K562 (cell line): ENCODE data around the gene DGLUCY. TPM values are rescaled to one million over a fixed set of nuclear protein-coding genes. Genes with fewer than 3 reads are reported as not detected.

Experiments
- ATAC-seq: fragments of 200-7000 bp; cut with Tn5 transposase; 3 replicates; pipeline ENCODE4 v1.9.1; 2020; ENCODE audit warnings: moderate library complexity
- BruUV-seq: library from RNA; stranded (reverse); fragments of 400-500 nt; replicated peaks from 2 replicates; lab custom pipeline; 2021; lab: Mats Ljungman, UMichigan
- CTCF ChIA-PET: fragments of 300-600 bp; formaldehyde crosslinking; extraction: SDS; loops from one replicate; lab custom pipeline; 2021; ENCODE audit warnings: low intra/inter-chr PET ratio; lab: Yijun Ruan, JAX
- POLR2A ChIA-PET: fragments of 300-600, 350-650 bp; sonication (Branson Sonifier 250); formaldehyde crosslinking; extraction: SDS; loops from one replicate; lab custom pipeline; 2021; ENCODE audit warnings: antibody characterized with exemption, inconsistent platforms; lab: Yijun Ruan, JAX
- DNase-seq, 4 experiments: peaks; one replicate each; pipeline versions ENCODE4 v3.0.0 to v3.0.0-alpha.2; 2011 to 2018; ENCODE audit warnings: low spot score in 3 of 4, mixed read lengths in 3 of 4; ENCODE audit errors: extremely low read depth in 1 of 4
- FAIRE-seq: peaks from 2 replicates; lab custom pipeline; 2011; peaks lifted over from hg19 to GRCh38; lab: Jason Lieb, UNC
- H2AFZ ChIP-seq: 2 replicates; pipeline ENCODE4 v1.6.0; 2011; ENCODE audit warnings: low read depth, low read length, control low read depth, inconsistent platforms
- H3K27ac ChIP-seq: fragments of 200-600 bp; 3 replicates; pipeline ENCODE4 v1.8.0; 2011; ENCODE audit warnings: low read depth, mild to moderate bottlenecking, control low read depth, inconsistent platforms, low read length, moderate library complexity, mixed read lengths; ENCODE audit errors: extremely low read depth
- H3K27me3 ChIP-seq, 2 experiments: fragments of 300-600 bp in 1 of 2; 2 replicates in 1 of 2; 3 replicates in 1 of 2; pipeline versions ENCODE4 v1.6.0 to v1.8.0; 2011; ENCODE audit warnings: inconsistent platforms in 2 of 2, low read length in 2 of 2, mild to moderate bottlenecking in 1 of 2, mixed read lengths in 1 of 2, moderate library complexity in 1 of 2; ENCODE audit not compliant: control insufficient read depth in 2 of 2, insufficient read depth in 2 of 2
- H3K36me3 ChIP-seq: fragments of 300-600 bp; 3 replicates; pipeline ENCODE4 v1.8.0; 2011; ENCODE audit warnings: mild to moderate bottlenecking, low read length, inconsistent platforms; ENCODE audit not compliant: control insufficient read depth, insufficient read depth
- H3K4me1 ChIP-seq, 2 experiments: fragments of 200-600 bp in 1 of 2; replicated peaks in 1 of 2; 2 replicates in 1 of 2; 3 replicates in 1 of 2; pipeline versions ENCODE4 v1.5.1 to v1.8.0; 2011; ENCODE audit warnings: inconsistent platforms in 2 of 2, low read length in 2 of 2, mild to moderate bottlenecking in 1 of 2, mixed read lengths in 1 of 2, moderate library complexity in 1 of 2; ENCODE audit not compliant: control insufficient read depth in 2 of 2, insufficient read depth in 2 of 2
- H3K4me2 ChIP-seq: 2 replicates; pipeline ENCODE4 v1.6.1; 2011; ENCODE audit warnings: low read length, control low read depth, inconsistent platforms, mixed read lengths; ENCODE audit not compliant: insufficient read depth
- H3K4me3 ChIP-seq: fragments of 200-600 bp; sonication (generic), shearing (Covaris generic); 2 replicates; pipeline ENCODE4 v1.5.1; 2016; ENCODE audit warnings: control low read depth, inconsistent platforms
- H3K79me2 ChIP-seq: fragments of 200-600 bp; 3 replicates; pipeline ENCODE4 v1.8.0; 2011; ENCODE audit warnings: low read length, inconsistent platforms; ENCODE audit not compliant: control insufficient read depth, insufficient read depth
- H3K9ac ChIP-seq, 2 experiments: 2 replicates each; pipeline versions ENCODE4 v1.6.0 to v1.6.1; 2011; ENCODE audit warnings: low read depth in 2 of 2, low read length in 2 of 2, control low read depth in 1 of 2, inconsistent platforms in 1 of 2, mild to moderate bottlenecking in 1 of 2, mixed read lengths in 1 of 2; ENCODE audit not compliant: insufficient read depth in 1 of 2
- H3K9me1 ChIP-seq: one replicate; pipeline ENCODE4 v1.6.0; 2011; ENCODE audit warnings: inconsistent platforms, mild to moderate bottlenecking, low read length, moderate library complexity; ENCODE audit not compliant: control insufficient read depth, insufficient read depth
- H3K9me3 ChIP-seq: replicated peaks from 2 replicates; pipeline ENCODE4 v1.5.1; 2011; ENCODE audit warnings: low read depth, low read length, inconsistent platforms; ENCODE audit not compliant: control insufficient read depth, insufficient read depth
- H4K20me1 ChIP-seq: replicated peaks from 2 replicates; pipeline ENCODE4 v1.6.1; 2011; ENCODE audit warnings: low read length, inconsistent platforms, mixed read lengths; ENCODE audit not compliant: control insufficient read depth, insufficient read depth
- HEY1 ChIP-seq: fragments of 250-450 bp; sonication (Bioruptor Pico); IDR thresholded peaks from 2 replicates; pipeline ENCODE4 v1.5.0; 2020; ENCODE audit warnings: mild to moderate bottlenecking, moderate library complexity, borderline replicate concordance
- MBD2 ChIP-seq: sonication (generic); IDR thresholded peaks from 2 replicates; pipeline ENCODE4 v1.6.1; 2016; ENCODE audit warnings: low read depth, borderline replicate concordance
- NFIX ChIP-seq: fragments of 250-450 bp; sonication (Bioruptor Pico); IDR thresholded peaks from 2 replicates; pipeline ENCODE4 v1.4.0; 2020; ENCODE audit warnings: low read depth, mild to moderate bottlenecking, moderate library complexity
- SMAD2 ChIP-seq: fragments of 150-350 bp; IDR thresholded peaks from 2 replicates; pipeline ENCODE4 v1.6.1; 2014; ENCODE audit warnings: low read depth, mild to moderate bottlenecking, low read length
- SRSF3 ChIP-seq: fragments of 200-400 bp; formaldehyde crosslinking; IDR thresholded peaks from 2 replicates; pipeline ENCODE4 v1.6.1; 2016; ENCODE audit warnings: mild to moderate bottlenecking, low read length, moderate library complexity; ENCODE audit not compliant: insufficient read depth
- THRB ChIP-seq: fragments of 450-650 bp; formaldehyde crosslinking; conservative IDR thresholded peaks from 2 replicates; pipeline ENCODE4 v1.4.0; 2022; ENCODE audit warnings: mild to moderate bottlenecking, missing genetic modification characterization
- ZMIZ1 ChIP-seq, 2 experiments: fragments of 150-350 bp in 1 of 2; IDR thresholded peaks; 2 replicates each; pipeline ENCODE4 v1.6.1; 2012 to 2016; ENCODE audit warnings: low read depth in 2 of 2, low read length in 2 of 2, mild to moderate bottlenecking in 1 of 2, moderate library complexity in 1 of 2
- WGBS: fragments of 100-300 bp; shearing (Covaris generic); methylation state at CpG from one replicate; pipeline ENCODE4 v1.1.6; 2016; ENCODE audit warnings: low coverage, mixed read lengths; ENCODE audit not compliant: insufficient coverage; ENCODE audit errors: missing lambda C conversion rate; 5-methylcytosine and 5-hydroxymethylcytosine counted together
- in situ Hi-C: fragments of 300-500 bp; cut with MboI; formaldehyde crosslinking; loops from 4 replicates; pipeline ENCODE4 v1.15.0; 2018; ENCODE audit warnings: inconsistent platforms, mixed read lengths
- intact Hi-C: fragments of 100-400 bp; cut with micrococcal nuclease; formaldehyde crosslinking; loops from 2 replicates; pipeline ENCODE4 v1.14.2; 2022
- polyA plus RNA-seq, 8 experiments: library from polyadenylated mRNA; depleted of rRNA in 4 of 8; stranded (reverse) in 5 of 8; unstranded in 3 of 8; fragments of >200 nt; fragmentation: Nextera tagmentation in 2 of 8; fragmentation: Illumina TruSeq in 1 of 8; extraction: Ambion mirVana in 2 of 8; extraction: Trizol in 1 of 8; gene quantifications; 2 replicates each; pipeline versions ENCODE4 v1.2.1 to v1.2.3, GENCODE V29; 2011 to 2014; ENCODE audit warnings: inconsistent platforms in 1 of 8, missing spikeins in 1 of 8
- total RNA-seq, 7 experiments: library from RNA; depleted of rRNA in 6 of 7; stranded (reverse); fragments of >200 nt in 6 of 7; fragmentation: Illumina TruSeq in 2 of 7; extraction: Trizol in 2 of 7; gene quantifications; 2 replicates each; pipeline versions ENCODE4 v1.2.1 to v1.2.3, GENCODE V29; 2011 to 2021; ENCODE audit warnings: low replicate concordance in 1 of 7

Gene DGLUCY
- total and polyA plus RNA-seq, 9 of the 15 experiments (the other 6 are each of a cell fraction or from before 2014, with no cell fraction given), result 9.9 to 28.4 (median 21.0) TPM

- TF ChIP-seq SRSF3 (no peak), NFIX (CRISPR knock-in tag) (no peak), ZMIZ1 (IDR thresholded peaks at IDR 0.05; ENCODE audit: low read depth in 2 of 2, low read length in 2 of 2) (no peak), MBD2 (no peak)
Measured at GRCh38 chr14:91219517-91220389, 105.9 kb downstream of the DGLUCY start (continued).

DNA sequence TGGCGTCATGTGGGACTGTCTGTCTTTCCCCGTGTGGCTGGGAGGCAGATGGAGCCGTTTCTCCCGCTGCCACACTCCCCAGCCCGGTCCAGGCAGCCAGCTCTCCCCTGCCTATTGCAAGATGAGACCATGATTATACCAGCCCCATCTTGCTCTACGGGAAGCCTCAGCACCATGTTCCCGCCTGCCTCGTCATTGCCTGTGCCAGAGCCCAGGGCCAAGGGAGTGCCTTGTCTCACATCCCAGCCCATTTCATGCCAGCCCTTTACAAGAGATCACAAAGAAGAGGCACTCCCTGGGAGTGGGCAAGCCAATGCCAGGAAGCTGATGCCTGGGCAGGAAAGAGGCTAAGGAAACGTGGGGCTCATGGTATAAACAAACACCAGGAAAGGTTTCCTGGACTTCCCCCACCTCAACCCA is 106.7 kb downstream of the DGLUCY start:
- Histone ChIP-seq H3K9me1 (no peaks in the 10 kb centered on the region), H3K4me1 (no peaks in the 10 kb centered on the region; a peak in 2 of 5 replicates), H3K9ac (peak overlapping the region in 1 of 2 experiments; percentile 43; a peak in 1 of 4 replicates), H4K20me1 (no peaks in the 10 kb centered on the region), H3K4me2 (no peak overlapping the region), H3K4me3 (no peak overlapping the region), H2AFZ (no peak overlapping the region), H3K79me2 (no peaks in the 10 kb centered on the region), H3K27me3 (no peaks in the 10 kb centered on the region), H3K36me3 (peaks cover 11% of the 10 kb centered on the region; the same call in 1 of the 3 replicates), H3K27ac (no peak overlapping the region), H3K9me3 (no peaks in the 10 kb centered on the region)
- DNase-seq, result no peak
- WGBS, result 78% methylated on average over 4 of the region's 9 CpGs
- POLR2A ChIA-PET, result no interaction called here
- FAIRE-seq, result no peak
- BruUV-seq, result no TSS peak
- in situ Hi-C loops, result no loop called here
- intact Hi-C loops, result no loop called here
- no peak for ATAC-seq
- TF ChIP-seq SMAD2 (no peak), THRB (no peak), HEY1 (CRISPR knock-in tag) (no peak)
- CTCF ChIA-PET, result no interaction called here
